Right ventricle myocardium inferior (tissue), 1 donor: ENCODE measurements around the gene PTPRN2. TPM values are rescaled to one million over a fixed set of nuclear protein-coding genes. Genes with fewer than 3 reads are reported as not detected.
"Not testable (repeated sequence)": the region's sequence is repeated elsewhere in the genome, so short reads cannot be mapped to it uniquely, and the experiment has no call there.

Experiments
- ATAC-seq: fragments of 200-7000 bp; cut with Tn5 transposase; one replicate; pipeline ENCODE4 v1.9.1; 2020; ENCODE audit warnings: mild to moderate bottlenecking, moderate library complexity
- DNase-seq: peaks from one replicate; pipeline ENCODE4 v3.0.0; 2021; ENCODE audit errors: missing footprints
- intact Hi-C: fragments of 100-400 bp; cut with DNase I; formaldehyde crosslinking; loops from one replicate; pipeline ENCODE4 v1.11.0; 2022
- total RNA-seq: library from RNA; stranded (reverse); fragmentation: NEBNext Ultra II Directional; extraction: Animal tissue kit (Norgen Biotek cat#: 25700); gene quantifications from one replicate; pipeline ENCODE4 v1.2.1, GENCODE V29; 2021
- donor health status: DM: no; HTN: yes; CAD: no; lungs with severe emphysema.

The PTPRN2 gene
- total RNA-seq, 1 donor from 2014 or later = 1.6 TPM

DNA sequence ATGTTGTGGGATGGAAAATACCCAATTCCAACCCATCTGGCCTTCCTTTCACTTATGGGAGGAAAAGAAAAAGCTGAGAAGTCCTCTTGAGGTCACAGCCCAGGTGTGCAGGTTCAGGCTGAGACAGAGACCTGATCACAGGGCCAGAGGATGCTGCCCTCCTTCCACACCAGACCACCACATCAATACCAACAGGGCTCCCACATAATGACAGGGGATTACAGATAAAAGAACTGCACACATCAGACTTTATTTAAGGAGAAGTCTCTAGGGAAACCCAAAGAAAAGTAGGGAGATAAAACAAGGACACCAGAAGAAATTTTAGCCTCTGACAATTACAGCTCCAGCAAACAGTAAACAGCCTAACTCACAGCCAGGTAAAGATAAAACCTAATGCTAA is 548.4 kb downstream of the PTPRN2 start:
- DNase-seq (no peak), ATAC-seq (no peak)
- intact Hi-C loops = no loop called here

DNA sequence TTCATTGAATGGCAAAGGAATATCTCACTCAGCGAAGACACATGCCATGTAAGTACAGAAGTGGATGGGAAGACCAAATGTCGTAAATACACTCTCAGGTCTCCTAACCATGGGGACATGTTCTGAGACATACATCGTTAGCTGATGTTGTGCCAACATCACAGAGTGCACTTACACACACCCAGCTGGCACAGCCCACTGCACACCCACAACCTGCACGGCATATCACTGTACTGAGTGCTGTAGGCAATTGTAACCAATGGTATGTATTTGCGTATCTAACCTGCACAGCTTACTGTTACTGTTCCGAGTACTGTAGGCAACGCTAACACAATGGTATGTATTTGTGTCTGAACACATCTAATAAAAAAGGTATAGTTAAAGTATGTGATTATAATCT is 550.4 kb downstream of the PTPRN2 start:
- intact Hi-C loops = no loop called here
- DNase-seq (no peak), ATAC-seq (no peak)

DNA sequence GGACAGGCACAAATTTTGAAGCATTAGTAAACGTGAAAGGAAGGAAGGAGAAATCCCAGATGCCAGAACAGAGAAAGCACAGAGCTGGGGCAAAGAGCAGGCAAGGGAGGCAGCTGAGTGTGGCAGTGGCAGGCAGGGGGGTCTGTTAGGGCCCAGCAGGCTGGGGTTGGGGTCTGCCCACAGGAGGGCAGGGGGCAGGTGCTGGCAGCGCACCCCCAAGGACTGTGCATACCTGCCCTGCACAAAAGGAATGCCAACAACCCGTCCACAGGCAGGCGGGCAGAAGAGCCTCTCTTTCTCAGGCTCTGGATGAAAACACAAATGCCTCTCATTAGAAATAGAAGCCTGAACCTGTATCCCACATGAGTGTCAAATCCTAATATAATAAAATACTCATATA is 552.3 kb downstream of the PTPRN2 start:
- ATAC-seq (no peak), DNase-seq (no peak)
- intact Hi-C loops = no loop called here

DNA sequence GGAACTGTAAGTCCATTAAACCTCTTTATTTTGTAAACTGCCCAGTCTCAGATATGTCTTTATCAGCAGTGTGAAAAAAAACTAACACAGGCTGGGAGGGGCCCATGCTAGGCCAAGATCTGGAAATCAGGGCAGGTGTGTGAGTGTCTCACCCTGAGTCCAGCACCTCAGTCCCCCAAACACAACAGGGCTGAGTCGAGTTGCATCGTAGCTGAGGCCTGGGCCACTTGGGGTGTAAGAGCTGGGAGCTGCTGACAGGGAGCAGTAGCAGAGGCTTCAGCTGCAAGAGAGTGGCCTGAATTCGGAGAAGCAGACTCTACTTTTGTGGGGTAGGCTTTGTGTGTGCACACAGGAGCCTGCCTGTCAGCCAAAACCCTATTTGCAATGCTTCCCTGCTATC is 553.1 kb downstream of the PTPRN2 start:
- intact Hi-C loops = no loop called here
- ATAC-seq (no peak), DNase-seq (no peak)

DNA sequence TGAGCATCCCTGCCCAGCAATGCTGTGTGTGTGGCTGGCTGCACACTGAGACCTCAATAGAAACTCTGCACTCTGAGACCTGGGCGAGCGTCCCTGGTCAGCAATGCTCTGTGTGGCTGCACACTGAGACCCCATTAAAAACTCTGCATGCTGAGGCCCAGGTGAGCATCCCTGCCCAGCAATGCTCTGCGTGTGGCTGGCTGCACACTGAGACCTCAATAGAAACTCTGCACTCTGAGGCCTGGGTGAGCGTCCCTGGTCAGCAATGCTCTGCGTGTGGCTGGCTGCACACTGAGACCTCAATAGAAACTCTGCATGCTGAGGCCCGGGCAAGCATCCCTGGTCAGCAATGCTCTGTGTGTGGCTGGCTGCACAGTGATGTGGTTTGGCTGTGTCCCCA is 553.7 kb downstream of the PTPRN2 start:
- ATAC-seq, intact Hi-C loops, DNase-seq: not testable (repeated sequence)

- intact Hi-C loops = no loop called here
- ATAC-seq = no peak
- no peak for DNase-seq
Observed at GRCh38 chr7:158033196-158033595, 554.4 kb downstream of the PTPRN2 start.

GRCh38 chr7:158032561-158033115 is 555.0 kb downstream of the PTPRN2 start:
- intact Hi-C loops = no loop called here
- DNase-seq (no peak), ATAC-seq (no peak)

GRCh38 chr7:158031867-158032308 is 555.7 kb downstream of the PTPRN2 start:
- no peak for ATAC-seq
- no peak for DNase-seq
- intact Hi-C loops = no loop called here

- no peak for DNase-seq
Observed at GRCh38 chr7:158030566-158030965, 557.1 kb downstream of the PTPRN2 start.

GRCh38 chr7:158030071-158030470 is 557.6 kb downstream of the PTPRN2 start:
- no peak for DNase-seq
- no peak for ATAC-seq
- intact Hi-C loops = no loop called here

More at GRCh38 chr7:158030566-158030965, 557.1 kb downstream of the PTPRN2 start:
- no peak for ATAC-seq
- intact Hi-C loops = no loop called here

DNA sequence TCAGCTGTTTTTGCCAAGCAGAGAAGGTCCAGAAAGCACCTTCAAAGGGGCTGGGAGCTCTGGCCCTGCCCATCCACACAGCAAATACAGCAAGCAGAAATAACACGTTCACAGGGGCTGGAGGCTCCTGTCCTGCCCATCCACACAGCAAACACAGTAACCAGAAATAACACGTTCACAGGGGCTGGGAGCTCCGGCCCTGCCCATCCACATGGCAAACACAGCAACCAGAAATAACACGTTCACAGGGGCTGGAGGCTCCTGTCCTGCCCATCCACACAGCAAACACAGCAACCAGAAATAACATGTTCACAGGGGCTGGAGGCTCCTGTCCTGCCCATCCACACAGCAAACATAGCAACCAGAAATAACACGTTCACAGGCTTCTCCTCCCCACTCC is 558.1 kb downstream of the PTPRN2 start:
- DNase-seq (no peak), ATAC-seq (no peak)
- intact Hi-C loops = no loop called here

GRCh38 chr7:158028971-158029370 is 558.7 kb downstream of the PTPRN2 start:
- intact Hi-C loops = no loop called here
- ATAC-seq = no peak
- no peak for DNase-seq

DNA sequence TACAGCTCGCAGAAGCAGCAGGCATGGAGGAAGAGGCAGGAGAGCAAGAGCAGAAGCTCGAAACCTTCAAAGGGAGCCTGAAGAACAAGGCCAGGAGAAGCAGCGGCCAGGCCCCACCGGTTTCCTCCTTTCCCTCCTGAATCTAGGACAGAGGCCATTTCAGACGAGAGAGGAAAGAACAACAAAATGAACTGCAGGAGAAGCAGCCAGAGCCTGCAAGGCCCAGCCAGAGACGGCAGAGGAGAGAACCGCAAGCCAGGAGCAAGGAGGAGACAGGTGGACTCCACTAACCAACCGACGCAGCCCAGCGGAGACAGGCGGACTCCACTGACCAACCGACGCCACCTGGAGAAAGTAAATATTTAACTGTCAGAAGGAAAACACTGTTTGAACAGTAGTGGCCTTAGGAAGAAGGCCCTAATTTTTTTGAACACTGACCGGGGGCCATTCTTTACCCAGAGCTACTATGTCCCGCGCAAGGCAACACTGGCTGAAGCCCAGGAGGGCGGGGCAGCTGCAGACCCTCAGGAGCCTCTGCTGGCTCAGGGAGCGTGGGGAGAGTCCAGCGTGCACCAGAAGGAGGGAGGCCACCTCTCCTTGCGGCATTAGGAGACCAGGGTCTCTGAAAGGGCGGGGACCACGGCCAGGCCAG is 559.2 kb downstream of the PTPRN2 start:
- no peak for DNase-seq
- ATAC-seq = no peak

DNA sequence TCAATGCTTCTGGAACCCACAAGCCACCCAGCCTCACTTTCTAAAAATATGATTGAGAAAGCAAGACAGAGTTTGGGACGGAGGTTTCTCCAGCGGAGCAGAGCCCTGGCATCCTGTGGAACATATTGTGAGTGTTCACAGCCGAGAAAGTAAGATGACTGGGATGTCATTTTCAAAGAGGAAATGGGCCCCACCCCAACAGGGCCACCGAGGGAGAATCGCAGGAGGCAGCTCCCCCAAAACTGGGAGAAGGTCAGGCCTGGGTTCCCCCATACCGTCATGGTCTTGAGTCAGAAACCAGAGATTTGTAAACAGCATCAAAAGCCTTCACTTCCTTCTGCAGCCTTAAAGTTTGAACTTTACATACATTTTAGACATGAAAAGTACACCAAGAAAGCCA is 560.0 kb downstream of the PTPRN2 start:
- intact Hi-C loops = no loop called here
- ATAC-seq = no peak
- DNase-seq = no peak

More for the DNA sequence above, 559.2 kb downstream of the PTPRN2 start:
- intact Hi-C loops = no loop called here

- no peak for DNase-seq
- ATAC-seq = no peak
- intact Hi-C loops = no loop called here
Observed at GRCh38 chr7:158026636-158027265, 560.9 kb downstream of the PTPRN2 start.

DNA sequence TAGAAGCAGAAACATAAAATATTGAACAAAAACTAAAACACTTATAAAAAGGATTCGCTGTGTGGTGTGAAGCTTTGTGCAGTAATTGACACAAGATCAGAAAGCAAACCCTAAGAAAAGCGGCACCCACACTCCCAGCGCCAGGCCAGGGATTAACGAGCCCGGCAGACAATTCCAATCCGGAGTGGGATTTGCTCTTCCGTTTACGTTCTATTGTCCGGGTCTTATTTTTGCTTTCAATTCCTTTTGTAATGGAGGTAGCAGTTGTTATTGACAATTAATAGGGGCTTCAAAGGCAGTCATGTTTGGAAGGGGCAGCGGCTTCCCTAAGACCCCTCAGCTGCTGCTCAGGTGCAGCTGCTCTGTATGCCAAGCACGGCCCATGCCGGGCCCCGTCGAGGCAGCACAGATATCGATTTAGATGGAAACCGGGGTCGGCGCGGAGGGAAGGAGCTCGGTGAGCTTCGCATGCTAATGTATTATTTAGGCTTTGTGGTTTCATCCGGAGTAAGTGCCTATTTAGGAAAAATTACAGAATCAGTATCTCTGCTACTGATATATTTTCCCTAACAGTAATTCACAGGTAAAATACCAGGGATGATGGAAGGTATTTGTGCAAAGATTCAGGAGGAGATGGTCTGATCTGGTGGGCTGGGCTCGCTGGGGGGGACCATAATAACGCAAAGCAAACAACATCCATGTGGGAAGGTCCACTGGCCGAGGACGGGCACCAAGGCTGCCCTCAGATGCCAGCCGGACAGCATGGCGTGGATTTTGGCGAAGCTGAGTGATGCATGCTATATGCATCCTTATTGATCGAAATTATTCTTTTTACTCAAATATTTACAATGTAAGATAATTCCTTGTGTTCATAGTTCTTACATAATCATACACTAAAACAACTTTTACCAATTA is 561.7 kb downstream of the PTPRN2 start:
- no peak for DNase-seq
- intact Hi-C loops = no loop called here
- no peak for ATAC-seq

GRCh38 chr7:158024881-158025280 is 562.7 kb downstream of the PTPRN2 start:
- ATAC-seq = no peak
- DNase-seq = no peak
- intact Hi-C loops = no loop called here

DNA sequence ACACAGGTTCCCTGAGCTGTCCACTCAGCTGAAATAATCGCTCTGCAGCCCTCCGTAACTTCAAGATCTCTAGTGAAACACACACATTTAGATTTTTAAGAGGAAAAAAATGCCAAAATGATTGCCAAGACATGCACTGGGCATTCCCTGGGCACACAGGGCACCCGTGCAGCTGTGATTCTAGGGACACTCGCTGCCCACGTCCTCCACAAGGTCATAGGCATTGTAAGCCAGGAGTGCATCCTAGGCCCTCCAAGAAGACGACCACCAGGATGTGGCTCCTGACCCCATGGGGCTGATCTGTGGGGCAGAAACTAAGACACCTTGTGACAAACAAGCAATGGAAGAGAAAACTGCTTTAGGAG is 563.3 kb downstream of the PTPRN2 start:
- intact Hi-C loops = no loop called here
- ATAC-seq (no peak), DNase-seq (no peak)

GRCh38 chr7:158023681-158024350 is 563.8 kb downstream of the PTPRN2 start:
- DNase-seq (no peak), ATAC-seq (no peak)
- intact Hi-C loops = no loop called here
